ENCODE measurements around the gene FAM222B. TPM values are rescaled to one million over a fixed set of nuclear protein-coding genes. Genes with fewer than 3 reads are reported as not detected.

The FAM222B gene
- total RNA-seq, 1 experiment from 2014 or later: 11.9 TPM

- no peak for DNase-seq (ENCODE audit: low read depth)
Observed at GRCh38 chr17:28715217-28715616, 127.4 kb downstream of the FAM222B start.

GRCh38 chr17:28714281-28714680 is 128.3 kb downstream of the FAM222B start:
- DNase-seq (ENCODE audit: low read depth): no peak

DNA sequence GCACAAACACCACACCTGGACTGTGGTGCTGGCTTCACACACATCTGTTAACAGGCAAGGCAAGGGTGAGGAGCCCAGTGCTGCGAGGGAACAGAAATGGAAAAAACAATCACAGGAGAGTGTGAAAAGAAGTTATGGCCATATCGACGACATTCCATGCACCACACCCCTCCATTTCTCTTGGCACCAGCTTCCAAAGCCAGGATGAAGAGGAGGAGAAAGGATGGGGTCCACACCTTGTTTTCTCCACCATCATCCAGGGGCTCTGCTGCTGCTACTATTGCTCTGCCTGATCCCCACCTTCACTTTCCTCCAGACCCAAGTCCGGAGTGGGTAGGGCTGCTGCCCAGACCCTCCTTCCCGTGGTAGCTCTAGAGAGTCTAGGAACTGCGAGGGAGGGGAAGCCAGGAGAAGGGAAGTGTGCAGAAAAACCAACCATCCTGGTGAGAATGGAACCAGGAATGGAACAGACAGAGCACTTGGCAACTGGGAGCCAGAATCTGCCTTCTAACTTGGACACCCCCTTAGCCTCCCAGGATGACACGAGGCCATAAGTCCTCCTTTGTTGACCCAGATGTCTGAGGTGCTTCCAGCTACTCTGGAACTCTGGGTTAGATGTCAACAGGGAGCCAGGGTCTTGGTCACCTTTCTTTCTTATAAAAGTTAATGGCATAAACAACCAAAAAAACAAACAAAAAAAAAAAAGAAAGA is 129.7 kb downstream of the FAM222B start:
- DNase-seq (ENCODE audit: low read depth): no peak

DNA sequence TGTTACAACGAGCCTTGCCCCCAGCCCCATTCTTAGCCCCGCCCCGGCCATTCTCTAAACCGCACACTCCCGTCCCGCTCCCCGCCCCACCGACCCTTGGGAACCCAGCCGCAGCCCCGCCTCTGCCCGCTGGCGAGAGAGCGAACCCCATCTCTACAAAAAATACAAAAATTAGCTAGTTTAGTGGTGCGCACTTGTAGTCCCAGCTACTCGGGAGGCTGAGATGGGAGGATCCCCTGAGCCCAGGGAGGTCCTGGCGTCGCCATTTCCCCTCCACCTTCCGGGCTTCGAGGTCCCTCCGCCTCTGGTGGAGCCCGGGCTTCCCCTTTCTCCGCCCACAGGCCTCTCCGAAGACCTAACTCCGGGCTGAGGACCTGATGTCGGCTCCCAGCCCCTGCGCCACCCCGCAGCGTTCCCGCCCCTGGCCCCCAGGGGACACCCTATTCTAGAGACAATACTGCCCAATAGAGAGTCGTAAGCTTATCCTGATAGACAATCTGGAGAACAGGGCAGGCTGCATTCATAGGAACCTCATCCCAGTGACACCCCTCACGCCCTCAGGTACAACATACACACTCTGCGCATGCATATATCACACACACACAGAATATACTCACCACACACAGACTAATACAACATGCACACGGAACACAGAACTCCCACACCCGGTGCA is 130.4 kb downstream of the FAM222B start:
- DNase-seq (ENCODE audit: low read depth): no peak

GRCh38 chr17:28711723-28712031 is 130.9 kb downstream of the FAM222B start, which contains the start of gene PROCA1:
Gene PROCA1 (minus strand): TSS chr17:28711888. CDS start chr17:28711660, 228 bp downstream.
- DNase-seq (ENCODE audit: low read depth): no peak

GRCh38 chr17:28710861-28711722 is 131.5 kb downstream of the FAM222B start:
- DNase-seq (ENCODE audit: low read depth): peak; percentile 88

GRCh38 chr17:28707339-28707720 is 135.3 kb downstream of the FAM222B start:
- DNase-seq (ENCODE audit: low read depth): no peak

DNA sequence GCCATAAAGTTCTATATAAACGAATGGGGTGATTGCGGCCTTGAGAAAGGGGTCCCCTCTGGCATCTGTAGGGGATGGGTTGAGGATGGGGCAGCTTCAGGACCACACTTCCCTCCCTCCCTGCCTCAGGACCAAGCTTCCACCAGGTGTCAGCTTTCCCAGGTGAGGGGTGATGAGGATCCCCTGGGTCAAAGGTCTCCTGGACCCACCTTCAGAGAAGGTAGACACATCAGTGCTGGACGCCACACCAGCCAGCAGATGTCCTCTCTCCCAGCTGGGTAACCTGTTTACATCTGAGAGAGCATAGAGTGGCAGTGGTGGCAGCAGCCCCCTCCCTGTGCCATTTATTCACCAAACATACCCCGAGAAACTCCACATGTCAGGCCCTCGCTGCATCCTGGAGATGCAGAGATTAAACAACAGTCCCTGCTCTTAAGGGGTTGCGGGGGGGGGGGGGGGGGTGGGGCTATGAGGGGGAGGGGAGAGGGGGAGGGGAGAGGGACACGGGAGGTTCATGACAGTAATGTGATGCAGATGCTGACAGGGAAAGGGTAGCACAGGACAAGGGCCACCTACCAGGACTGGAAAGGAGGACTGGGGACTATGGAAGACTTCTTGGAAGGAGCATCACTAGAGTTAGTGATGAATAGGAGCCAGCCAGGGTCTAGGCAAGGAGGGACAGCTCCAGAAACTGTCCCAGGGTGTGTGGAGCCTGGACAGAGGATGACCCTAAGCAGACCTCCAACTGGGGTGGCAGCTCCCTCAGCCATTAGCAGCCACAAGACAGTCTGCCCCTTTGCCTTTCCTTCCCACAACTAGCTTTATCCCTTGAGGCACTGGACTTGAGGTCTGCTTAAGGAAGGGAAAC is 135.9 kb downstream of the FAM222B start:
- DNase-seq (ENCODE audit: low read depth): no peak

Small RNAs within 50 kb of the gene (small RNA-seq; reads per million reads assigned to genes)
- gene RF00019 (not detected), gene SNORD42A (not detected), gene SNORD42B (not detected), gene SNORD4A (not detected), gene SNORD4B (not detected)

Other genes with a start within 250 kb of the FAM222B start
- 84.5 and 93.0 TPM in 2 replicates for gene SPAG5, start 243.8 kb downstream of the FAM222B start, total RNA-seq (2014; rRNA removed; shearing (Covaris generic))
- gene RSKR, start 228.6 kb downstream of the FAM222B start, total RNA-seq (2014; rRNA removed; shearing (Covaris generic)): 2.8 and 5.8 TPM in 2 replicates
- gene BLTP2, start 197.6 kb downstream of the FAM222B start, total RNA-seq (2014; rRNA removed; shearing (Covaris generic)): 160 and 168 TPM in 2 replicates
- gene SDF2, start 180.9 kb downstream of the FAM222B start, total RNA-seq (2014; rRNA removed; shearing (Covaris generic)): 49.3 and 64.3 TPM in 2 replicates
- 48.7 and 52.3 TPM in 2 replicates for gene SUPT6H, start 180.6 kb downstream of the FAM222B start, total RNA-seq (2014; rRNA removed; shearing (Covaris generic))
- 0.80 and 1.3 TPM in 2 replicates for gene PROCA1, start 130.9 kb downstream of the FAM222B start, total RNA-seq (2014; rRNA removed; shearing (Covaris generic))
- 134 and 141 TPM in 2 replicates for gene RAB34, start 124.9 kb downstream of the FAM222B start, total RNA-seq (2014; rRNA removed; shearing (Covaris generic))
- 1,148 and 1,282 TPM in 2 replicates for gene RPL23A, start 122.8 kb downstream of the FAM222B start, total RNA-seq (2014; rRNA removed; shearing (Covaris generic))
- gene TLCD1, start 116.6 kb downstream of the FAM222B start, total RNA-seq (2014; rRNA removed; shearing (Covaris generic)): 28.8 and 29.9 TPM in 2 replicates
- gene NEK8, start 114.0 kb downstream of the FAM222B start, total RNA-seq (2014; rRNA removed; shearing (Covaris generic)): 3.2 and 4.5 TPM in 2 replicates
- 68.7 and 80.7 TPM in 2 replicates for gene TRAF4, start 98.8 kb downstream of the FAM222B start, total RNA-seq (2014; rRNA removed; shearing (Covaris generic))
- 35.4 and 47.1 TPM in 2 replicates for gene ERAL1, start 12.2 kb upstream of the FAM222B start, total RNA-seq (2014; rRNA removed; shearing (Covaris generic))
- gene FLOT2, start 54.9 kb upstream of the FAM222B start, total RNA-seq (2014; rRNA removed; shearing (Covaris generic)): 23.4 and 28.1 TPM in 2 replicates
- 8.7 and 13.6 TPM in 2 replicates for gene DHRS13, start 60.3 kb upstream of the FAM222B start, total RNA-seq (2014; rRNA removed; shearing (Covaris generic))
- gene PHF12, start 108.7 kb upstream of the FAM222B start, total RNA-seq (2014; rRNA removed; shearing (Covaris generic)): 21.1 and 24.7 TPM in 2 replicates
- not detected in 2 replicates for gene SEZ6, start 163.2 kb upstream of the FAM222B start, total RNA-seq (2014; rRNA removed; shearing (Covaris generic))
- 0.14 and 0.33 TPM in 2 replicates for gene PIPOX, start 200.4 kb upstream of the FAM222B start, total RNA-seq (2014; rRNA removed; shearing (Covaris generic))

All from HT1080 (cell line).